KMS-11 (cell line): ENCODE measurements around the gene KCNAB1.

ENCODE experiments used
- H2AFZ ChIP-seq: fragments of 200-600 bp; sonication (generic); 2 replicates; pipeline ENCODE4 v1.6.1; 2016; ENCODE audit warnings: antibody characterized with exemption, mixed run types, low read depth
- H3K27ac ChIP-seq: fragments of 200-600 bp; sonication (generic); 2 replicates; pipeline ENCODE4 v1.6.1; 2016; ENCODE audit warnings: mild to moderate bottlenecking, mixed run types
- H3K27me3 ChIP-seq: fragments of 200-600 bp; sonication (generic); 2 replicates; pipeline ENCODE4 v1.6.1; 2017; ENCODE audit warnings: mild to moderate bottlenecking, low read depth, mixed run types, moderate library complexity; ENCODE audit not compliant: insufficient read depth
- H3K36me3 ChIP-seq: fragments of 200-600 bp; sonication (generic); 2 replicates; pipeline ENCODE4 v1.6.1; 2017; ENCODE audit warnings: mild to moderate bottlenecking, mixed run types; ENCODE audit not compliant: insufficient read depth
- H3K4me1 ChIP-seq: fragments of 200-600 bp; sonication (generic); 2 replicates; pipeline ENCODE4 v1.6.1; 2016; ENCODE audit warnings: mild to moderate bottlenecking, low read depth, mixed run types; ENCODE audit not compliant: poor library complexity, severe bottlenecking
- H3K4me2 ChIP-seq: fragments of 200-600 bp; sonication (generic); 2 replicates; pipeline ENCODE4 v1.7.0; 2016; ENCODE audit warnings: mild to moderate bottlenecking, mixed run types
- H3K4me3 ChIP-seq: fragments of 200-600 bp; sonication (generic); IDR thresholded peaks from 2 replicates; pipeline ENCODE4 v1.6.1; 2017; ENCODE audit warnings: low read depth, low read length, mixed read lengths; ENCODE audit not compliant: insufficient read depth
- H3K79me2 ChIP-seq: fragments of 200-600 bp; sonication (generic); 2 replicates; pipeline ENCODE4 v1.6.1; 2016; ENCODE audit warnings: low read depth, mixed run types; ENCODE audit not compliant: insufficient read depth
- H3K9ac ChIP-seq: fragments of 200-600 bp; sonication (generic); 2 replicates; pipeline ENCODE4 v1.6.1; 2016; ENCODE audit warnings: mild to moderate bottlenecking, mixed run types
- H4K20me1 ChIP-seq: fragments of 200-600 bp; sonication (generic); 2 replicates; pipeline ENCODE4 v1.6.1; 2016; ENCODE audit warnings: mild to moderate bottlenecking, mixed run types; ENCODE audit not compliant: insufficient read depth
- CTCF ChIP-seq: fragments of 200-600 bp; sonication (generic); conservative IDR thresholded peaks from 2 replicates; pipeline ENCODE4 v1.6.1; 2017; ENCODE audit warnings: low read depth, mild to moderate bottlenecking, antibody characterized with exemption, low read length, moderate library complexity, mixed read lengths

Gene KCNAB1

GRCh38 chr3:156349111-156349510 is 228.7 kb downstream of the KCNAB1 start:
- H3K36me3 ChIP-seq = no peaks in the 10 kb centered on the region
- no peak for TF ChIP-seq CTCF

GRCh38 chr3:156349978-156350377 is 229.6 kb downstream of the KCNAB1 start:
- no peak for TF ChIP-seq CTCF
- H4K20me1 ChIP-seq = no peaks in the 10 kb centered on the region
- H3K27ac ChIP-seq = no peak overlapping the region
- no peak overlapping the region for H2AFZ ChIP-seq
- no peaks in the 10 kb centered on the region for H3K79me2 ChIP-seq
- no peak overlapping the region for H3K4me3 ChIP-seq
- H3K4me2 ChIP-seq = no peak overlapping the region
- no peak overlapping the region for H3K9ac ChIP-seq
- H3K4me1 ChIP-seq = no peaks in the 10 kb centered on the region
- no peaks in the 10 kb centered on the region for H3K36me3 ChIP-seq
- H3K27me3 ChIP-seq = no peaks in the 10 kb centered on the region

More at GRCh38 chr3:156349111-156349510, 228.7 kb downstream of the KCNAB1 start:
- Histone ChIP-seq H3K4me3 (no peak overlapping the region), H4K20me1 (no peaks in the 10 kb centered on the region), H3K27me3 (no peaks in the 10 kb centered on the region), H3K4me2 (no peak overlapping the region), H3K9ac (no peak overlapping the region), H2AFZ (no peak overlapping the region), H3K79me2 (no peaks in the 10 kb centered on the region), H3K4me1 (no peaks in the 10 kb centered on the region), H3K27ac (no peak overlapping the region)

GRCh38 chr3:156350781-156351180 is 230.4 kb downstream of the KCNAB1 start:
- Histone ChIP-seq H3K4me3 (no peak overlapping the region), H3K27ac (no peak overlapping the region), H3K79me2 (no peaks in the 10 kb centered on the region), H3K4me1 (no peaks in the 10 kb centered on the region), H4K20me1 (no peaks in the 10 kb centered on the region), H3K4me2 (no peak overlapping the region), H3K36me3 (no peaks in the 10 kb centered on the region), H3K9ac (no peak overlapping the region), H3K27me3 (no peaks in the 10 kb centered on the region), H2AFZ (no peak overlapping the region)
- TF ChIP-seq CTCF = no peak

- Histone ChIP-seq H3K4me3 (no peak overlapping the region), H3K36me3 (no peaks in the 10 kb centered on the region), H3K4me1 (no peaks in the 10 kb centered on the region), H2AFZ (no peak overlapping the region), H3K27ac (no peak overlapping the region), H3K9ac (no peak overlapping the region), H4K20me1 (no peaks in the 10 kb centered on the region), H3K27me3 (no peaks in the 10 kb centered on the region), H3K79me2 (no peaks in the 10 kb centered on the region), H3K4me2 (no peak overlapping the region)
- no peak for TF ChIP-seq CTCF
Observed at GRCh38 chr3:156351783-156352182, 231.4 kb downstream of the KCNAB1 start.

GRCh38 chr3:156352728-156353127 is 232.3 kb downstream of the KCNAB1 start:
- H4K20me1 ChIP-seq = no peaks in the 10 kb centered on the region
- no peak overlapping the region for H3K4me2 ChIP-seq
- H3K79me2 ChIP-seq = no peaks in the 10 kb centered on the region
- no peak overlapping the region for H3K27ac ChIP-seq
- H3K4me1 ChIP-seq = no peaks in the 10 kb centered on the region
- no peak overlapping the region for H2AFZ ChIP-seq
- no peak overlapping the region for H3K4me3 ChIP-seq
- H3K27me3 ChIP-seq = no peaks in the 10 kb centered on the region
- H3K36me3 ChIP-seq = no peaks in the 10 kb centered on the region
- no peak overlapping the region for H3K9ac ChIP-seq
- TF ChIP-seq CTCF = no peak
